Stimulated activated CD8-positive, alpha-beta memory T cell treated with anti-CD3 and anti-CD28 coated beads, Interleukin-4, amount 100 ng/mL, for 4 hours (primary cell): Measurements from ENCODE around the gene WDR5.

Source experiments
- DNase-seq, 2 donors: peaks; one replicate each; pipeline ENCODE4 v3.0.0-alpha.2; 2020; ENCODE audit warnings: low read depth in 2 of 2, low spot score in 1 of 2

WDR5 gene

DNA sequence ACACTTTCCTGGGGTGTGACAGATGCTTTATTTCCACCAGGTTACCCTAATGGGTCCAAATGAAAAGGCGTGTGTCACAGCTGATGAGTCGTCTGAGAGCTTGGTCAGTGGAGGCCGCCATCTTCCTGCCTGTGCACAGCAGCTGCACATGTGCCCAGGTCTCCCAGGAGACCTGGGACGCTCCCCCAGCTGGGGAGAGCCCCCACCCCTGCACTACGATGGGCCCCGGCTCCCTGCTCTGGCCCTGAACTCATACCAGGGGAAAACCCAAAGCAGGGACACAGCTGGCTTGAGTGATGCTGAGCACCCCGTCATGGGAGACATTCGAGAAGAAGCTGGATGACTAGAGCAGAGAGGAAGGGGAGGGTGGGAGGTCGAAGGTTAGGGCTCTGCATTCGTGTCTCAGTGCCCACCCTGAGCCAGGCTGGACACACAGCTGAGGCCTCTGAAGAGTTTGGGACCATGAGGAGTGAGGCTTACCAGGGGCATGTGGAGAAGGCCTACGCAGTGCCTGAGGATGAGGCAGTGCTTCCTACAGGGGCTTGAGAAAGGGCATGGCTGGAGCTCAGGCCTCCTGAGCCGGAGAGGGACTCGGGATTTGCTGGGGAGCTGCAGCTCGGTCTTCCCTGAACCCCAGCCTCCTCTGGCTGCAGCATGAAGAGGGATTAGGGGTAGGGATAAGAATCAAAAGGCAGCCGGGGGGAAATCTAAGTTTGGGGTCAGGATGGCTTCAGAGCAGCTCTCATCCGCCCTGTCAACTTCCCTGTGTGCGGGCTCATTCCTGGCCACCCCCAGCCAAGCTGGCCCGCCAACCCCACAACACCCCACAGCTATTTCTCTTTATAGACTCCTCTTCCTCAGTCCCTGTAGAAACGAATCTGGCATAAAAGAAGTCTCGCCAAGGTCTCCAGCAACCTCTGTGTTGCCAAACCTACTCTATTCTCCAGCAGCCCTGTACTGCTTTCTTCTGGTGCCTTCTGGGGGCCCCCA lies 70.7 kb downstream of the WDR5 start:
- no peak for DNase-seq

DNA sequence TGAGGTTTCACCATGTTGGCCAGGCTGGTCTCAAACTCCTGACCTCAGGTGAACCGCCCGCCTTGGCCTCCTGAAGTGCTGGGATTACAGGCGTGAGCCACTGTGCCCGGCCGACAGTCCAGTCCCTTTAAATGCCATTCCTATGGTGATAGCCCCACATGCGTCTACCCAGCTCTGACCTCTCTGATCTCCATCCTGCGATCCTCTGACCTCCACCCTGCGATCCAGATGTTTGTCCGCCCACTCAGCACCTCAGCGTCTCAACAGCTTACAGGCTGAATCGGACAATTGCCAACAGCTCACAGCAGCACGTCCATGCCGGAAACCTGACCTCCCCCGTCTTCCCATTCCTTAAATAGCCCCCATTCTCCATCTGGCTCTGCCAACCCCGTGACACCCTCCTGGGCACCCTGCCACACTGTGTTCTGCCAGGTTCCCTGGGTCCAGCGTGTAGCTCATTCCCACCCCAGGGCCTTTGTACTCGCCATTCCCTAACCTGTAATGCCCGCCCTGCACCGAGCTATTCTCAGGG lies 72.5 kb downstream of the WDR5 start:
- no peak for DNase-seq

DNA sequence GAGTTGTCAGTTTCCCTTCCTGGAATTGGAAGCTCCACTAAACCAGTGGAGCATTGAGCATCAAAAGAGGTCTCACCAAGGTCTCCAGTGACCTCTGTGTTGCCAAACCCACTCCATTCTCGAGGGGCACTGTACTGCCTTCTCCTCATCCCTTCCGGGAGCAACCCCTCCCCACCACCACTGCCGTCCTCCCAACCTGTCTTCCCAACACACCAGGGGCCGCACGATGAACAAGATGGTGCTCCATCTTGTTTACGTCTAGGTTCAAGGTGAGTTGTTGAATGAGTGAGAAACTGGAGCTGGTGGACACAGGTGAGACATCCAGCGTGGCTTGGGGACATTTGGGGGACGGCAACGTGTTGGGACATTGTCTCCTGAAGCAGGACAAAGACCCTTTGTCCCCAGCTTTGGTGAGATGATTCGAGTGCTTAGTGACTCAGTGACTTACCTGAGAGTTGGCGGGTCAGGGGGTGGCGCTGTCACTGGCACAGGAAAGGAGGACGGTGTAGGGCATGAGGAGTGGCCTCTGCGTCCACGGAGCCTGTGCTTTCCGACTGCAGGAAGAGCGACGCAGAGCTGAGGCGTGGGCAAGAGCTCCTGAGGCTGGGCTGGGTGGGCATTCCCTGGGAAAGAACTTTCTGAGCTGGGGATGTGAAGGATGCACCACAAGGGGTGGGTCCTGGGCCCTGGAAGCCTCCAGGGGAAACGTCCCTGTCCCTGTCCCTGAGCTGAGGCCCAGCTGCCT lies 73.3 kb downstream of the WDR5 start:
- DNase-seq, result no peak
